IPS-20b (cell line): Measurements from ENCODE around the gene KCNH5.
"Not testable (repeated sequence)": the region's sequence is repeated elsewhere in the genome, so short reads cannot be mapped to it uniquely, and the experiment has no call there.

ENCODE experiments used
- H3K27ac ChIP-seq: one replicate; pipeline ENCODE4 v1.5.1; 2013; ENCODE audit warnings: low read length
- H3K27me3 ChIP-seq: 2 replicates; pipeline ENCODE4 v1.6.1; 2013; ENCODE audit warnings: mild to moderate bottlenecking, low read length, inconsistent platforms; ENCODE audit not compliant: insufficient read depth
- H3K36me3 ChIP-seq: 2 replicates; pipeline ENCODE4 v1.6.1; 2013; ENCODE audit warnings: low read depth, mild to moderate bottlenecking, inconsistent platforms, low read length, moderate library complexity; ENCODE audit not compliant: insufficient read depth
- H3K4me1 ChIP-seq: 2 replicates; pipeline ENCODE4 v1.6.1; 2013; ENCODE audit warnings: mild to moderate bottlenecking, control low read depth, inconsistent platforms, low read length, moderate library complexity; ENCODE audit not compliant: insufficient read depth
- H3K4me3 ChIP-seq: 2 replicates; pipeline ENCODE4 v1.5.1; 2013; ENCODE audit warnings: mild to moderate bottlenecking, low read length, inconsistent platforms
- H3K9ac ChIP-seq: 2 replicates; pipeline ENCODE4 v1.6.1; 2013; ENCODE audit warnings: low read depth, mild to moderate bottlenecking, inconsistent platforms, low read length, moderate library complexity
- H3K9me3 ChIP-seq: 2 replicates; pipeline ENCODE4 v1.6.1; 2013; ENCODE audit warnings: mild to moderate bottlenecking, low read depth, low read length, inconsistent platforms; ENCODE audit not compliant: insufficient read depth

KCNH5 gene

DNA sequence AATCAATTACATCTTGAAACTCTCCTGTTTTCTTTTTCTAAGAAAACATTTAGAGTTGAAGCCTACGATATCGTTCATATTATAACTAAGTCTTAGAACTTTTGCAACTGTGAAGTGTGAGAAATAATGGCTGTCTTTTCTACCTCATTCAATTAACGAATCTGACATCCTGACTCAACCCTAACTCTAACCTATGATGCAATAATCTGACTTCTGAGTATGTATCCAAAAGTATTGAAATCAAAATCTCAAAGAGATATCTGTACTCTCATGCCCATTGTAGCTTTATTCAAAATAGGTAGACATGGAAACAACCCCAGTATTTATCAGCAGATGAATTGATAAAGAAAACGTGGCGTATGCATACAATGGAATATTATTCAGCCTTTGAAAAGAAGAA, 252.7 kb downstream of the KCNH5 start:
- Histone ChIP-seq H3K9me3 (peaks cover 19% of the 10 kb centered on the region; the same call in 1 of the 2 replicates), H3K4me3 (no peak overlapping the region), H3K27me3 (no peaks in the 10 kb centered on the region), H3K4me1 (no peaks in the 10 kb centered on the region; the same call in 1 of the 2 replicates), H3K9ac (no peak overlapping the region), H3K36me3 (no peaks in the 10 kb centered on the region), H3K27ac (no peak overlapping the region)

DNA sequence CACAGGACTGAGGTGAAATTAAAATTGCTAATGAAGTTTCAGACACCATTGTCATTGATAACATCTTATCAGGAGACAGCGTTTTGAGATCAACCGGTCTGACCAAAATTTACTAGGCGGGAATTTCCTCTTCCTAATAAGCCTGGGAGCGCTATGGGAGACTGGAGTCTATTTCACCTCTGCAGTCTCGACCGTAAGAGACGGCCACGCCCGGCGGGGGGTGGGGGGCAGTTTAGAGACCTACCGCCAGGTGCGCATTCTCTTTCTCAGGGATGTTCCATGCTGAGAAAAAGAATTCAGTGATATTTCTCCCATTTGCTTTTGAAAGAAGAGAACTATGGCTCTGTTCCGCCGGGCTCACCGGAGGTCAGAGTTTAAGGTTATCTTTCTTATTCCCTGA, 263.9 kb downstream of the KCNH5 start:
- not testable (repeated sequence) for H3K27ac ChIP-seq, H3K36me3 ChIP-seq, H3K9ac ChIP-seq, H3K9me3 ChIP-seq, H3K4me3 ChIP-seq
- peaks cover 18% of the 10 kb centered on the region; the same call in 1 of the 2 replicates for H3K4me1 ChIP-seq
- peaks cover 15% of the 10 kb centered on the region for H3K27me3 ChIP-seq

DNA sequence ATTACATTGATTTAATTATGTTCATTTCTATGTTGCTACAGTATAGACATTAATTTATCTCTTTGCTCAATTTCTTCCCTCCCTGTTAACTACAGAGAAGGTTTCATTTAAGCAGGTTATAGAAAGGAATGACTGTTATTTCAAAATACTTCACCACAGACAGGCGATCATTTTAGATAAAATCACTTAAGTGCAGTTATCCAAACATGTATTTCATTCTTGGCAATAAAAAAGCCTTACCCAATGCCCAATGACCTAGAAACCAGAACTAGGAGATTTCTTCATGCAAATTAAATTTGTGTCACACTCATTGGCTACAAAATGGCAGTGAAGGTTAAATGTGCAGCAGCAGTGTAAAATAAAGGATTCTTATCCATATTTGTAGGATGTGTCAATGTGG, 266.4 kb downstream of the KCNH5 start:
- peaks cover 15% of the 10 kb centered on the region; the same call in 1 of the 2 replicates for H3K4me1 ChIP-seq
- H3K36me3 ChIP-seq: no peaks in the 10 kb centered on the region
- H3K9me3 ChIP-seq: no peaks in the 10 kb centered on the region
- H3K4me3 ChIP-seq: no peak overlapping the region
- no peak overlapping the region for H3K9ac ChIP-seq
- no peak overlapping the region for H3K27ac ChIP-seq
- H3K27me3 ChIP-seq: peaks cover 15% of the 10 kb centered on the region

DNA sequence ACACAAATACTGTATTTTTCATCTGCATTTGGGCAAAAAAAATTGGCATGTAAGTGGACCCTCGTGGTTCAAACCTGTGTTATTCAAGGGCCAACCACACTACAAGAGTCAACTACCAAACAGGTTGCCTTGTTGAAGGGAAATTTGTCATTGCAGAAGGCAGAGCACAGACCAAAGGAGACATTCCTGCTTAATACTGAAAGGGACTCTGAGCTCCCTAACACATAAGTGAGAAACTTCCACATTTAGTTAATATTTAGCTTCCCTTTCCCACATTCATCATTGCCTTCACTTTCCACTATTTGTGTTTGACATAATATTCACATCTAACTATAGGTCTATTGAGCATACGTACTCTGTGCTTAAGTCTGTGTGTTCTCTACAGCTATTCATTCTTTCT, 266.9 kb downstream of the KCNH5 start:
- Histone ChIP-seq H3K9ac (no peak overlapping the region), H3K4me3 (no peak overlapping the region), H3K36me3 (no peaks in the 10 kb centered on the region), H3K27ac (no peak overlapping the region), H3K4me1 (peaks cover 15% of the 10 kb centered on the region; the same call in 1 of the 2 replicates), H3K27me3 (peaks cover 15% of the 10 kb centered on the region), H3K9me3 (no peaks in the 10 kb centered on the region)

GRCh38 chr14:62777510-62777909, 267.7 kb downstream of the KCNH5 start:
- Histone ChIP-seq H3K27ac (no peak overlapping the region), H3K36me3 (no peaks in the 10 kb centered on the region), H3K9ac (no peak overlapping the region), H3K9me3 (no peaks in the 10 kb centered on the region), H3K27me3 (peaks cover 15% of the 10 kb centered on the region), H3K4me1 (peaks cover 15% of the 10 kb centered on the region; the same call in 1 of the 2 replicates), H3K4me3 (no peak overlapping the region)

- no peaks in the 10 kb centered on the region for H3K36me3 ChIP-seq
- H3K9me3 ChIP-seq: no peaks in the 10 kb centered on the region
- H3K4me1 ChIP-seq: peaks cover 12% of the 10 kb centered on the region; the same call in 1 of the 2 replicates
- H3K4me3 ChIP-seq: no peak overlapping the region
- H3K27ac ChIP-seq: no peak overlapping the region
- peaks cover 15% of the 10 kb centered on the region for H3K27me3 ChIP-seq
- no peak overlapping the region for H3K9ac ChIP-seq
Measured at GRCh38 chr14:62776300-62776699, 269.0 kb downstream of the KCNH5 start.

DNA sequence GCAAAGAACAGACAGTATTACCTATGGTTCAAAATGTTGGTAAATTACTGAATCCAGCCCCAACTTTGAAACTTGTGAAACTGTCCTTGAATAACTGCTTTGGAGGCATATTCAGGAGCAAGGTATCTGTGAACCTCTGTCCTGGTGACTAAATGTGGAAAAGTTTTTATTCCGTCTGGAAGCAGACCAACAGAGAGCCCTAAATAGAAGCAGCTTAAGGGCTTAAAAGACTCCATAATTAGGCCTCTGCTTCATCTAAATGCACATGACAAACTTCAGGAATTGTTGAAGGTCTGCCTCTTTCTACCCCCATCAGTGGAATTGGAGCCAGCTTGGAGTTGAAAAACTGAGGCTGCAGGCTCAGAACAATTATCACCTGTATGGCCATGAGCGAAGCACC, 276.5 kb downstream of the KCNH5 start:
- H3K9ac ChIP-seq: no peak overlapping the region
- no peak overlapping the region for H3K4me3 ChIP-seq
- no peaks in the 10 kb centered on the region for H3K27me3 ChIP-seq
- H3K9me3 ChIP-seq: no peaks in the 10 kb centered on the region
- H3K4me1 ChIP-seq: no peaks in the 10 kb centered on the region; the same call in 1 of the 2 replicates
- H3K27ac ChIP-seq: no peak overlapping the region
- H3K36me3 ChIP-seq: no peaks in the 10 kb centered on the region

GRCh38 chr14:62763951-62764350, 281.3 kb downstream of the KCNH5 start:
- no peaks in the 10 kb centered on the region for H3K36me3 ChIP-seq
- H3K9me3 ChIP-seq: no peaks in the 10 kb centered on the region
- no peaks in the 10 kb centered on the region for H3K27me3 ChIP-seq
- peaks cover 10% of the 10 kb centered on the region; the same call in 1 of the 2 replicates for H3K4me1 ChIP-seq
- no peak overlapping the region for H3K4me3 ChIP-seq
- no peak overlapping the region for H3K27ac ChIP-seq
- H3K9ac ChIP-seq: no peak overlapping the region

GRCh38 chr14:62759796-62760195, 285.5 kb downstream of the KCNH5 start:
- H3K9me3 ChIP-seq: peaks cover 4% of the 10 kb centered on the region; the same call in 1 of the 2 replicates
- H3K9ac ChIP-seq: no peak overlapping the region
- H3K4me3 ChIP-seq: no peak overlapping the region
- no peaks in the 10 kb centered on the region for H3K36me3 ChIP-seq
- H3K27me3 ChIP-seq: no peaks in the 10 kb centered on the region
- peaks cover 10% of the 10 kb centered on the region; the same call in 1 of the 2 replicates for H3K4me1 ChIP-seq
- H3K27ac ChIP-seq: no peak overlapping the region

DNA sequence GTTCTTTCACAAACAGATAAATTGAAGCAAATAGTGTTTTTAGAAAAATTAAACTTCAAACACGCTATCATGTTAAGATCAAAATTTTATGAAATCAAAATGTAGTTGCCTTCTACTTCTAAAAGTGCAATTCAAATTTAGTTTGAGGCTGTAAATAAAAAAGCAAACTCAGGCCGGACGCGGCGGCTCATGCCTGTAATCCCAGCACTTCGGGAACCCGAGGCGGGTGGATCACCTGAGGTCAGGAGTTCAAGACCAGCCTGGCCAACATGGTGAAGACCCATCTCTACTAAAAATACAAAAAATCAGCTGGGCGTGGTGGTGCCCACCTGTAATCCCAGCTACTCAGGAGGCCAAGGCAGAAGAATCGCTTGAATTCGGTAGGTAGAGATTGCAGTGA, 298.4 kb downstream of the KCNH5 start:
- not testable (repeated sequence) for H3K4me1 ChIP-seq, H3K9me3 ChIP-seq, H3K27me3 ChIP-seq, H3K27ac ChIP-seq, H3K36me3 ChIP-seq, H3K9ac ChIP-seq, H3K4me3 ChIP-seq

- H3K4me3 ChIP-seq: no peak overlapping the region
- no peaks in the 10 kb centered on the region for H3K9me3 ChIP-seq
- no peak overlapping the region for H3K27ac ChIP-seq
- H3K9ac ChIP-seq: no peak overlapping the region
- peaks cover 13% of the 10 kb centered on the region; the same call in 1 of the 2 replicates for H3K4me1 ChIP-seq
- no peaks in the 10 kb centered on the region for H3K27me3 ChIP-seq
- no peaks in the 10 kb centered on the region for H3K36me3 ChIP-seq
Measured at GRCh38 chr14:62745496-62745895, 299.8 kb downstream of the KCNH5 start.

DNA sequence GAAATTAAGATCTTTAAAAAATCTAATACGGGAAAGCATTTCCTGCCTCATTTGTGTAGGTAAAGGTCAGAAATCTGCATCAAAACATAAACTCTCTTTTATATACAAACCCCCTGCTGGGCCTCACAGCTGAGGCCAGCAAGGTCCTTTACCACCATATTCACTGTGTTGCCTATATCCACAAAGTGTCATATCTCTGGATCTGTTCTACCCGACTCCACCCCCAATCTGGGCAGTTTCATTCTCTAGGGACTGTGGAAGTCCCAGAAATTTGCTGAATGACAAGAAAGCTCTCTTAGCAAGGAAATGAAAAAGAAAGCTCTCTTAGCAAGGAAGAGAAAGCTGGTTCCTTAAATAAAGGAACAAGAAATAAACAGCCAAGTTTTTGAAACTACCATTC, 301.7 kb downstream of the KCNH5 start:
- Histone ChIP-seq H3K9ac (no peak overlapping the region), H3K4me3 (no peak overlapping the region), H3K9me3 (no peaks in the 10 kb centered on the region), H3K27ac (no peak overlapping the region), H3K36me3 (no peaks in the 10 kb centered on the region), H3K4me1 (peaks cover 13% of the 10 kb centered on the region; the same call in 1 of the 2 replicates), H3K27me3 (no peaks in the 10 kb centered on the region)
